ENCODE measurements around the gene MAGEH1.
"Not testable (repeated sequence)": the region's sequence is repeated elsewhere in the genome, so short reads cannot be mapped to it uniquely, and the experiment has no call there.

The MAGEH1 gene

DNA sequence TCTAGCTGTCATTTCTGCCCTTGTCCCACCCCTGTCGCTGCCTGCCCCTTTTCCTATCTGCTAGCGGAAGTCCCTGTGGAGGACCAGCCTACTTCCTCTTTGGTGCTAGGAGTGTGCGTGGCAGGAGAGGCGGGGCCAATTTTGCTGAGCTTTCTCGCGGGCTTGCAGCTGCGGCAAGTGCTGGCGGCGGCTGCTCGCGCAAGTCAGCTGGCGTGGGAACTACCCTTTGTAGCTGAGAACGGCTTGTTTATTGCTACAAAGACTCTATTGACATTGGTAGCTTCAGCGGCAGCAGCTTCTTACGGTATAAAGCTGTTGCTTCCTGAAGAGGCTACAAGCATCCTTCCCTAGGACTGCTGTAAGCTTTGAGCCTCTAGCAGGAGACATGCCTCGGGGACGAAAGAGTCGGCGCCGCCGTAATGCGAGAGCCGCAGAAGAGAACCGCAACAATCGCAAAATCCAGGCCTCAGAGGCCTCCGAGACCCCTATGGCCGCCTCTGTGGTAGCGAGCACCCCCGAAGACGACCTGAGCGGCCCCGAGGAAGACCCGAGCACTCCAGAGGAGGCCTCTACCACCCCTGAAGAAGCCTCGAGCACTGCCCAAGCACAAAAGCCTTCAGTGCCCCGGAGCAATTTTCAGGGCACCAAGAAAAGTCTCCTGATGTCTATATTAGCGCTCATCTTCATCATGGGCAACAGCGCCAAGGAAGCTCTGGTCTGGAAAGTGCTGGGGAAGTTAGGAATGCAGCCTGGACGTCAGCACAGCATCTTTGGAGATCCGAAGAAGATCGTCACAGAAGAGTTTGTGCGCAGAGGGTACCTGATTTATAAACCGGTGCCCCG, at the start of gene MAGEH1:
MAGEH1 (plus strand) TSS at position 138 of the 843 bp plus-strand sequence; CDS start at position 386, 248 bp downstream.
- Histone ChIP-seq H3K27ac (ENCODE audit: low read length) (no peak within 1 kb of the TSS), H3K9ac (ENCODE audit: low read length) (peak within 1 kb of the TSS; percentile 61), H3K4me1 (ENCODE audit: control insufficient read depth, low read depth, low read length) (no peaks in the 10 kb centered on the region), H3K9me3 (ENCODE audit: control insufficient read depth, low read depth, low read length) (peaks cover 9% of the 10 kb centered on the region), H3K27me3 (ENCODE audit: control insufficient read depth, insufficient read depth, low read length) (no peaks in the 10 kb centered on the region), H3K4me3 (ENCODE audit: low read length) (peak within 1 kb of the TSS; percentile 81), H3K36me3 (ENCODE audit: control insufficient read depth, low read depth, low read length) (no peaks in the 10 kb centered on the region)

GRCh38 chrX:55427079-55427478, 24.8 kb upstream of the MAGEH1 start:
- H3K36me3 ChIP-seq (ENCODE audit: control insufficient read depth, low read depth, low read length); H3K27me3 ChIP-seq (ENCODE audit: control insufficient read depth, insufficient read depth, low read length); H3K9ac ChIP-seq (ENCODE audit: low read length); H3K4me1 ChIP-seq (ENCODE audit: control insufficient read depth, low read depth, low read length); H3K4me3 ChIP-seq (ENCODE audit: low read length); H3K27ac ChIP-seq (ENCODE audit: low read length): not testable (repeated sequence)
- peaks cover 25% of the 10 kb centered on the region for H3K9me3 ChIP-seq (ENCODE audit: control insufficient read depth, low read depth, low read length)

DNA sequence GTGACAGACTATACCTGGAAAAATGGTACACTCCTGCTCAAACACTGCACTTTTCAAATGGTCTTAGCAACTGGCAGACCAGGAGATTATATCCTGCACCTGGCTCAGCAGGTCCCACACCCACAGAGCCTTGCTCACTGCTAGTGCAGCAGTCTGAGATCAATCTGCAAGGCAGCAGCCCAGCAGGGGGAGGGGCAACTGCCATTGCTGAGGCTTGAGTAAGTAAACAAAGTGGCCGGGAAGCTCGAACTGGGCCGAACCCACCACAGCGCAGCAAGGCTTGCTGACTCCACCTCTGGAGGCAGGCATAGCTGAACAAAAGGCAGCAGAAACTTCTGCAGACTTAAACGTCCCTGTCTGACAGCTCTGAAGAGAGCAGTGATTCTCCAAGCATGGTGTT, 8.5 kb upstream of the MAGEH1 start:
- H3K36me3 ChIP-seq (ENCODE audit: control insufficient read depth, low read depth, low read length); H3K4me1 ChIP-seq (ENCODE audit: control insufficient read depth, low read depth, low read length): not testable (repeated sequence)

DNA sequence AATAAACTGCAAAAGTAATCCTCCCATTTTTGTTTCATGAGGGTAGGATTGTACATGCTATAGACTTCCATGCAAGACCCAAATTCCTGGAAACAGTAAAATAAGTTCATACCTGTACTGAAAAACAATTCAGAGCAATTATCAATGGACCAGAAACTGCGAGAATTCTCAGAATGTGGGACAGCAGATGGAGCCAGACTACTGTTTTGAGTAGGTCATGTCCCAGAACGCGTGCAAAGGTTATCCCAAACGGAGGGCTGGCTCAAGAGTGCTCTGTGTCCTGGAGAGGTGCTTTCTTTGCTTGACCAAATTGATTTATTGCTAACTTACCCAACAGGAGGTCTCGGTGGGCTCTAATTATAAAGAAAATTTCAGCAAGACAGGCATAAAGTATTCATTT, 1.7 kb upstream of the MAGEH1 start:
- H3K27me3 ChIP-seq (ENCODE audit: control insufficient read depth, insufficient read depth, low read length), result no peaks in the 10 kb centered on the region
- no peak overlapping the region for H3K4me3 ChIP-seq (ENCODE audit: low read length)
- no peak overlapping the region for H3K27ac ChIP-seq (ENCODE audit: low read length)
- H3K9ac ChIP-seq (ENCODE audit: low read length), result no peak overlapping the region
- no peaks in the 10 kb centered on the region for H3K36me3 ChIP-seq (ENCODE audit: control insufficient read depth, low read depth, low read length)
- no peaks in the 10 kb centered on the region for H3K4me1 ChIP-seq (ENCODE audit: control insufficient read depth, low read depth, low read length)
- peaks cover 9% of the 10 kb centered on the region for H3K9me3 ChIP-seq (ENCODE audit: control insufficient read depth, low read depth, low read length)

More for the DNA sequence above, 8.5 kb upstream of the MAGEH1 start:
- not testable (repeated sequence) for H3K27ac ChIP-seq (ENCODE audit: low read length); H3K4me3 ChIP-seq (ENCODE audit: low read length); H3K9ac ChIP-seq (ENCODE audit: low read length); H3K27me3 ChIP-seq (ENCODE audit: control insufficient read depth, insufficient read depth, low read length)
- H3K9me3 ChIP-seq (ENCODE audit: control insufficient read depth, low read depth, low read length), result peaks cover 43% of the 10 kb centered on the region

DNA sequence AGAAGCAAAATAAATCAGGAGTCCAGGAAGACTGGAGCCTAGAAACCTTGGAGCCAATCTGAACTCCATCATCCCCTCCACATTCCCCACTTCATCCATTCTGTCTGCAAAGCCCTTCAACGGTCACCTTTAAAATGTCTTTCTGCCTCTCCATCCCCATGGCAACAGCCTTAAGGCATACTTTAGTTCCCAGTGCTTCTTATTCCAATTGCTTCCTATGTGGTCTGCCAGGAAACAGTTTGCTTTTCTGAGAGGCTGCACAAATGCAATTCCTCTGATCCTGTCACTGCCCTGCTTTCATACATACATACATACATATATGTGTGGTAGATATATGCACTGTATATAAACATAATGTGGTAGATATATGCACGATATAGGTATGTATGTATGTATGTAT, 786 bp upstream of the MAGEH1 start:
- H3K27me3 ChIP-seq (ENCODE audit: control insufficient read depth, insufficient read depth, low read length), result no peaks in the 10 kb centered on the region
- no peaks in the 10 kb centered on the region for H3K4me1 ChIP-seq (ENCODE audit: control insufficient read depth, low read depth, low read length)
- H3K27ac ChIP-seq (ENCODE audit: low read length), result no peak overlapping the region
- no peak overlapping the region for H3K9ac ChIP-seq (ENCODE audit: low read length)
- H3K36me3 ChIP-seq (ENCODE audit: control insufficient read depth, low read depth, low read length), result no peaks in the 10 kb centered on the region
- peaks cover 9% of the 10 kb centered on the region for H3K9me3 ChIP-seq (ENCODE audit: control insufficient read depth, low read depth, low read length)
- peak overlapping the region; percentile 81 for H3K4me3 ChIP-seq (ENCODE audit: low read length)

DNA sequence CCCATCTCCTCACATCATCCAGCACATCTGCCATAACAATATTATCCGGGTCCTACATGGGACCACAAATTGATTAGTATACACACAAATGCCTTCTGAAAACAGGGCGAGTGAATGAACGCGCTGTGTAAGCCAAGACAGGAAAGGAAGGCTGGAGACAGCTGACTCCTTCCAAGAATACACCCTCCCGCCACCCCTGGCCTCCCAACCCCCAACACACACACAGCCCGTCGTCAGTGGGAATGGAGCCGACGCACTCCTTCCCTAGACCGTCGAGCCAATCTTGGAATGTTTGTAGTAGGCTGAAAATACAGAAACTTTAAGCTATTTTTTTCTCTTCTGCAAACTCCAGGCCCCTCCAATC, 319 bp upstream of the MAGEH1 start:
- Histone ChIP-seq H3K36me3 (ENCODE audit: control insufficient read depth, low read depth, low read length) (no peaks in the 10 kb centered on the region), H3K4me3 (ENCODE audit: low read length) (peak overlapping the region; percentile 81), H3K9ac (ENCODE audit: low read length) (no peak overlapping the region), H3K4me1 (ENCODE audit: control insufficient read depth, low read depth, low read length) (no peaks in the 10 kb centered on the region), H3K9me3 (ENCODE audit: control insufficient read depth, low read depth, low read length) (peaks cover 9% of the 10 kb centered on the region), H3K27ac (ENCODE audit: low read length) (no peak overlapping the region), H3K27me3 (ENCODE audit: control insufficient read depth, insufficient read depth, low read length) (no peaks in the 10 kb centered on the region)

- no peak overlapping the region for H3K27ac ChIP-seq (ENCODE audit: low read length)
- no peaks in the 10 kb centered on the region for H3K27me3 ChIP-seq (ENCODE audit: control insufficient read depth, insufficient read depth, low read length)
- no peaks in the 10 kb centered on the region for H3K4me1 ChIP-seq (ENCODE audit: control insufficient read depth, low read depth, low read length)
- peak overlapping the region; percentile 61 for H3K9ac ChIP-seq (ENCODE audit: low read length)
- peaks cover 9% of the 10 kb centered on the region for H3K9me3 ChIP-seq (ENCODE audit: control insufficient read depth, low read depth, low read length)
- no peaks in the 10 kb centered on the region for H3K36me3 ChIP-seq (ENCODE audit: control insufficient read depth, low read depth, low read length)
- H3K4me3 ChIP-seq (ENCODE audit: low read length), result peak overlapping the region; percentile 81
These were observed 852 bp downstream of the MAGEH1 start for GRCh38 chrX:55452833-55453124.

DNA sequence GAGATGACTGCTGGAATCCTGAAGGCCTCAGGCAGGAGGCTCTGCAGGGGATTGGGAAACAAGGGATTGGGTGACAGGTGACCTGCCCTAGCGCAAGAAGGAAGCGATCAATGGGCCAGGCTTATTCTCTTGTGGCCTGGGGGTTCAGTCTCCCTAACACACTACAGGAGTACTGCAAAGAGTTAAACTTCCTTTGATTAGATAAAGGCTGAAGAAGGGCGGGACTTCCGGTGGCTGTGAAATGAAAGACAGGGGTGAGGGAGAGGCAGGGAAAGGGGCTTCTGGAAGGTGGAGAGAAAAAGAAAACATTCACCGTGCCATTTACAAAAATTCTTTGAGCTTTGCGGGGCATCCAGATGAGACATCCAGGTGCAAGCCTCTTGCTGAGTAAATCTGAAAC, 3.8 kb downstream of the MAGEH1 start:
- not testable (repeated sequence) for H3K4me3 ChIP-seq (ENCODE audit: low read length); H3K27ac ChIP-seq (ENCODE audit: low read length); H3K36me3 ChIP-seq (ENCODE audit: control insufficient read depth, low read depth, low read length); H3K4me1 ChIP-seq (ENCODE audit: control insufficient read depth, low read depth, low read length); H3K27me3 ChIP-seq (ENCODE audit: control insufficient read depth, insufficient read depth, low read length); H3K9ac ChIP-seq (ENCODE audit: low read length); H3K9me3 ChIP-seq (ENCODE audit: control insufficient read depth, low read depth, low read length)

GRCh38 chrX:55459426-55459825, 7.5 kb downstream of the MAGEH1 start:
- not testable (repeated sequence) for H3K36me3 ChIP-seq (ENCODE audit: control insufficient read depth, low read depth, low read length); H3K4me1 ChIP-seq (ENCODE audit: control insufficient read depth, low read depth, low read length); H3K4me3 ChIP-seq (ENCODE audit: low read length)

GRCh38 chrX:55459926-55460325, 8.0 kb downstream of the MAGEH1 start:
- H3K4me1 ChIP-seq (ENCODE audit: control insufficient read depth, low read depth, low read length); H3K27me3 ChIP-seq (ENCODE audit: control insufficient read depth, insufficient read depth, low read length); H3K36me3 ChIP-seq (ENCODE audit: control insufficient read depth, low read depth, low read length); H3K27ac ChIP-seq (ENCODE audit: low read length); H3K9ac ChIP-seq (ENCODE audit: low read length); H3K4me3 ChIP-seq (ENCODE audit: low read length); H3K9me3 ChIP-seq (ENCODE audit: control insufficient read depth, low read depth, low read length): not testable (repeated sequence)

More at GRCh38 chrX:55459426-55459825, 7.5 kb downstream of the MAGEH1 start:
- not testable (repeated sequence) for H3K9ac ChIP-seq (ENCODE audit: low read length); H3K9me3 ChIP-seq (ENCODE audit: control insufficient read depth, low read depth, low read length); H3K27ac ChIP-seq (ENCODE audit: low read length); H3K27me3 ChIP-seq (ENCODE audit: control insufficient read depth, insufficient read depth, low read length)

DNA sequence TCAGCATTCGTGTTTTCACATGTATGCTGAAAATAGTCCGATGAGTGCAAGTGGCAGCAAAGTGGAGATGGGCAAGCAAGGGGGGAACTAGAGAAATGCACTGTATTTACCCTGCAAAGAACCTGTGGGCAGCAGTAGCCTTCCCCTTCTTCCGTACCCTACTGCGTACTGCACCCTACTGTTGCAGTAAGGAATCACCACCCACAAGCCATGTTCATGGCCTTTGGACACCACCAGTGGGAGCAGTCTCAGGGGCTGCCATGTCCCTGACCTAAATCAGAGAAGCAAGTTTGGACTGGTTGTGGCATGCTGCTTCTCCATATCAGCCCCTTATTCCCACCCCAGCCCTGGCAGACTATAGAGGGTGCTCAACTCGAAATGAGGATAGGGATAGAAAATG, 12.1 kb downstream of the MAGEH1 start:
- not testable (repeated sequence) for H3K9ac ChIP-seq (ENCODE audit: low read length); H3K4me3 ChIP-seq (ENCODE audit: low read length); H3K4me1 ChIP-seq (ENCODE audit: control insufficient read depth, low read depth, low read length); H3K36me3 ChIP-seq (ENCODE audit: control insufficient read depth, low read depth, low read length); H3K9me3 ChIP-seq (ENCODE audit: control insufficient read depth, low read depth, low read length); H3K27me3 ChIP-seq (ENCODE audit: control insufficient read depth, insufficient read depth, low read length); H3K27ac ChIP-seq (ENCODE audit: low read length)

DNA sequence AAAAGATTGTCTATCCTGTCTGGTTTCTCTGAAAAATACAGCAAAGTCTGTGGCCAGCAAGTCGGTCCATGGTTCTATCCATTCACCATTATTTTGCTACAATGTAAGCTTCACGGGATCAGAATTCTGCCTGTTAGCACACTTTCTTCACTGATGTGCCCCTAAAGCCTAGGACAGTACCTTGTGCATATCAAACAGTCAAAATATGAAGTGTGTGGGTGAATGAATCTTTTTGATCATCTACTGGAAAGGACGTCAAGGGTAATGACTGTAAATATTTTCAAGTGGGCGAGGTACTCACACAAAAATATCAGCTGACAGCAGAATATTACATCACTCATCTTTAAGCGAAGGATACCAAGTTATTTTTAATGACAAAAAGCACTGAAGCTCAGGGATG, 13.2 kb downstream of the MAGEH1 start:
- not testable (repeated sequence) for H3K4me3 ChIP-seq (ENCODE audit: low read length); H3K9ac ChIP-seq (ENCODE audit: low read length); H3K36me3 ChIP-seq (ENCODE audit: control insufficient read depth, low read depth, low read length); H3K27me3 ChIP-seq (ENCODE audit: control insufficient read depth, insufficient read depth, low read length); H3K9me3 ChIP-seq (ENCODE audit: control insufficient read depth, low read depth, low read length); H3K27ac ChIP-seq (ENCODE audit: low read length); H3K4me1 ChIP-seq (ENCODE audit: control insufficient read depth, low read depth, low read length)
